DND-41 (cell line): Measurements from ENCODE around the gene TP73.

Experiments
- EZH2 ChIP-seq: IDR thresholded peaks from 3 replicates; pipeline ENCODE4 v1.6.1; 2012; ENCODE audit warnings: borderline replicate concordance, low read depth, mild to moderate bottlenecking, moderate library complexity, low read length, inconsistent platforms; ENCODE audit not compliant: severe bottlenecking
- TF ChIP-seq, protein P1 (sequence below): IDR thresholded peaks from 2 replicates; pipeline ENCODE4 v1.5.1; 2012; ENCODE audit warnings: borderline replicate concordance, low read length, moderate library complexity, mild to moderate bottlenecking; ENCODE audit not compliant: poor library complexity, severe bottlenecking; ENCODE audit errors: extremely low read depth

DNA sequence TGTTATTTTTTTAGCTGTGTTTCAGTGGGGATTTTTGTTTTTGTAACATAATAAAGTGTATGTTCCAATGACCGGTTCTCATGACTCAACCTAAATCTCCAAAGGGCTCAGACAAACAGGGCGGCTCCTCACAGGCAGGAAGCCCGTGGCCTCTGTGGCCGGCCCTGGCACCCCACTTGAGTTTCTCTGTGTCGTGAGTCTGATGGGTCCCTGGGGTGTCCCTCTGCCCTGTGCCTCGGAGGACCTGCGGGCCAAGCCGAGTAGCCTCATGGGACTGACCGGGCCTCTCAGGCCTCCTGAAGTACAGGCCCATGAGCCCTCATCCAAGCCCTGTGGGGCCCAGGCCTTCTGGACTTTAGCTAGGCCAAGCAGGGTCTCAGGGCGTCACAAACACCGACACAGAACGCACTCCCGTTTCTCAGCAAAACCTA is 83.8 kb downstream of the TP73 start:
- TF ChIP-seq, protein P1, sequence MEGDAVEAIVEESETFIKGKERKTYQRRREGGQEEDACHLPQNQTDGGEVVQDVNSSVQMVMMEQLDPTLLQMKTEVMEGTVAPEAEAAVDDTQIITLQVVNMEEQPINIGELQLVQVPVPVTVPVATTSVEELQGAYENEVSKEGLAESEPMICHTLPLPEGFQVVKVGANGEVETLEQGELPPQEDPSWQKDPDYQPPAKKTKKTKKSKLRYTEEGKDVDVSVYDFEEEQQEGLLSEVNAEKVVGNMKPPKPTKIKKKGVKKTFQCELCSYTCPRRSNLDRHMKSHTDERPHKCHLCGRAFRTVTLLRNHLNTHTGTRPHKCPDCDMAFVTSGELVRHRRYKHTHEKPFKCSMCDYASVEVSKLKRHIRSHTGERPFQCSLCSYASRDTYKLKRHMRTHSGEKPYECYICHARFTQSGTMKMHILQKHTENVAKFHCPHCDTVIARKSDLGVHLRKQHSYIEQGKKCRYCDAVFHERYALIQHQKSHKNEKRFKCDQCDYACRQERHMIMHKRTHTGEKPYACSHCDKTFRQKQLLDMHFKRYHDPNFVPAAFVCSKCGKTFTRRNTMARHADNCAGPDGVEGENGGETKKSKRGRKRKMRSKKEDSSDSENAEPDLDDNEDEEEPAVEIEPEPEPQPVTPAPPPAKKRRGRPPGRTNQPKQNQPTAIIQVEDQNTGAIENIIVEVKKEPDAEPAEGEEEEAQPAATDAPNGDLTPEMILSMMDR: no peak
- no peak for TF ChIP-seq EZH2
